ENCODE data around the gene PRDM8.

Gene PRDM8

DNA sequence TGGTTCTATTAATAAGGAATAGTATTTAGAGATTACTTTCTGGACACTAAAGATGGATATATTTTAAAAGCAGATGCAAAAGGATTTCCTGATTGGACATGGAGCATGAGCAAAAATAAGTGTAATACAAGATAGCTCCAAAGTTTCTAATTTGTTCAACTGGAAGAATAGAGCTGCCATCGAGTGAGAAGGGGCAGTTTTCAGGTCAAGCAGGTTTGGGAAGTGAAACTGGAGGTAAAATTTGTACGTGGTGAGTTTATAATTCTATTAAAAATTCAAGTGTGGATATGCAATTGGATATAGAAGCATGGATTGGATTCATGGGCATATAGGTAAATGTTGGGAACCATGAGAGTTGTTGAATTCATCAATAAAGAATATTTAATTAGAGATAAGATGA is 31.8 kb downstream of the PRDM8 start:
- TF ChIP-seq EZH2phosphoT487 (conservative IDR thresholded peaks at IDR 0.05; ENCODE audit: low read length), result no peak
- TF ChIP-seq, protein P1, sequence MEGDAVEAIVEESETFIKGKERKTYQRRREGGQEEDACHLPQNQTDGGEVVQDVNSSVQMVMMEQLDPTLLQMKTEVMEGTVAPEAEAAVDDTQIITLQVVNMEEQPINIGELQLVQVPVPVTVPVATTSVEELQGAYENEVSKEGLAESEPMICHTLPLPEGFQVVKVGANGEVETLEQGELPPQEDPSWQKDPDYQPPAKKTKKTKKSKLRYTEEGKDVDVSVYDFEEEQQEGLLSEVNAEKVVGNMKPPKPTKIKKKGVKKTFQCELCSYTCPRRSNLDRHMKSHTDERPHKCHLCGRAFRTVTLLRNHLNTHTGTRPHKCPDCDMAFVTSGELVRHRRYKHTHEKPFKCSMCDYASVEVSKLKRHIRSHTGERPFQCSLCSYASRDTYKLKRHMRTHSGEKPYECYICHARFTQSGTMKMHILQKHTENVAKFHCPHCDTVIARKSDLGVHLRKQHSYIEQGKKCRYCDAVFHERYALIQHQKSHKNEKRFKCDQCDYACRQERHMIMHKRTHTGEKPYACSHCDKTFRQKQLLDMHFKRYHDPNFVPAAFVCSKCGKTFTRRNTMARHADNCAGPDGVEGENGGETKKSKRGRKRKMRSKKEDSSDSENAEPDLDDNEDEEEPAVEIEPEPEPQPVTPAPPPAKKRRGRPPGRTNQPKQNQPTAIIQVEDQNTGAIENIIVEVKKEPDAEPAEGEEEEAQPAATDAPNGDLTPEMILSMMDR (IDR thresholded peaks at IDR 0.05; ENCODE audit: insufficient read depth, low read length, poor library complexity, severe bottlenecking), result no peak
- Histone ChIP-seq H3K9me3 (ENCODE audit: insufficient read depth, low read length) (no peaks in the 10 kb centered on the region), H3K9ac (ENCODE audit: low read length) (no peak overlapping the region), H3K79me2 (ENCODE audit: insufficient read depth, low read length) (no peaks in the 10 kb centered on the region), H3F3A (ENCODE audit: insufficient read depth) (no peaks in the 10 kb centered on the region), H3K4me3 (ENCODE audit: insufficient read depth, low read length, poor library complexity, severe bottlenecking) (no peak overlapping the region), H3K27me3 (ENCODE audit: low read length) (no peaks in the 10 kb centered on the region), H3K36me3 (ENCODE audit: low read length) (no peaks in the 10 kb centered on the region), H3K27ac (ENCODE audit: low read depth, low read length) (no peak overlapping the region), H4K20me1 (ENCODE audit: low read depth, low read length) (no peaks in the 10 kb centered on the region), H2AFZ (ENCODE audit: low read depth, low read length, severe bottlenecking) (no peak overlapping the region), H3K9me2 (replicated peaks; ENCODE audit: insufficient read depth, low read length) (no peaks in the 10 kb centered on the region), H3K4me2 (ENCODE audit: low read depth, low read length, poor library complexity, severe bottlenecking) (no peak overlapping the region)

- no peak overlapping the region for H3K4me3 ChIP-seq (ENCODE audit: insufficient read depth, low read length, poor library complexity, severe bottlenecking)
- no peaks in the 10 kb centered on the region for H3K9me3 ChIP-seq (ENCODE audit: insufficient read depth, low read length)
- no peak for TF ChIP-seq EZH2phosphoT487 (conservative IDR thresholded peaks at IDR 0.05; ENCODE audit: low read length)
- TF ChIP-seq, protein P1 (IDR thresholded peaks at IDR 0.05; ENCODE audit: insufficient read depth, low read length, poor library complexity, severe bottlenecking), result no peak
Observed at GRCh38 chr4:80229590-80229989, 32.3 kb downstream of the PRDM8 start.

GRCh38 chr4:80231180-80231579 is 33.9 kb downstream of the PRDM8 start:
- Histone ChIP-seq H3K9ac (ENCODE audit: low read length) (no peak overlapping the region), H3K4me3 (ENCODE audit: insufficient read depth, low read length, poor library complexity, severe bottlenecking) (no peak overlapping the region), H3K9me3 (ENCODE audit: insufficient read depth, low read length) (no peaks in the 10 kb centered on the region), H2AFZ (ENCODE audit: low read depth, low read length, severe bottlenecking) (no peak overlapping the region), H3K4me2 (ENCODE audit: low read depth, low read length, poor library complexity, severe bottlenecking) (no peak overlapping the region), H4K20me1 (ENCODE audit: low read depth, low read length) (no peaks in the 10 kb centered on the region), H3K27ac (ENCODE audit: low read depth, low read length) (no peak overlapping the region), H3K27me3 (ENCODE audit: low read length) (no peaks in the 10 kb centered on the region), H3K36me3 (ENCODE audit: low read length) (no peaks in the 10 kb centered on the region), H3K9me2 (replicated peaks; ENCODE audit: insufficient read depth, low read length) (no peaks in the 10 kb centered on the region), H3K79me2 (ENCODE audit: insufficient read depth, low read length) (no peaks in the 10 kb centered on the region), H3F3A (ENCODE audit: insufficient read depth) (no peaks in the 10 kb centered on the region)
- no peak for TF ChIP-seq EZH2phosphoT487 (conservative IDR thresholded peaks at IDR 0.05; ENCODE audit: low read length)
- TF ChIP-seq, protein P1 (IDR thresholded peaks at IDR 0.05; ENCODE audit: insufficient read depth, low read length, poor library complexity, severe bottlenecking), result no peak

More at GRCh38 chr4:80229590-80229989, 32.3 kb downstream of the PRDM8 start:
- no peaks in the 10 kb centered on the region for H4K20me1 ChIP-seq (ENCODE audit: low read depth, low read length)
- H3F3A ChIP-seq (ENCODE audit: insufficient read depth), result no peaks in the 10 kb centered on the region
- no peaks in the 10 kb centered on the region for H3K9me2 ChIP-seq (replicated peaks; ENCODE audit: insufficient read depth, low read length)
- no peaks in the 10 kb centered on the region for H3K36me3 ChIP-seq (ENCODE audit: low read length)
- H3K4me2 ChIP-seq (ENCODE audit: low read depth, low read length, poor library complexity, severe bottlenecking), result no peak overlapping the region
- H3K27me3 ChIP-seq (ENCODE audit: low read length), result no peaks in the 10 kb centered on the region
- no peak overlapping the region for H3K9ac ChIP-seq (ENCODE audit: low read length)
- no peak overlapping the region for H2AFZ ChIP-seq (ENCODE audit: low read depth, low read length, severe bottlenecking)
- no peaks in the 10 kb centered on the region for H3K79me2 ChIP-seq (ENCODE audit: insufficient read depth, low read length)
- no peak overlapping the region for H3K27ac ChIP-seq (ENCODE audit: low read depth, low read length)
